Fibroblast of lung (primary cell): ENCODE data around the gene INPP4A. TPM values are rescaled to one million over a fixed set of nuclear protein-coding genes. Genes with fewer than 3 reads are reported as not detected.

ENCODE experiments used
- DNase-seq, 2 donors: peaks; one replicate each; pipeline versions ENCODE4 v3.0.0 to v3.0.0-alpha.2; 2010; ENCODE audit warnings: low read depth in 2 of 2
- H2AFZ ChIP-seq: 2 replicates; pipeline ENCODE4 v1.5.1; 2012; ENCODE audit warnings: low read length, control low read depth, inconsistent platforms
- H3K27ac ChIP-seq: 2 replicates; pipeline ENCODE4 v1.5.1; 2011; ENCODE audit warnings: low read length, control low read depth; ENCODE audit not compliant: insufficient read depth
- H3K27me3 ChIP-seq: 2 replicates; pipeline ENCODE4 v1.5.1; 2011; ENCODE audit warnings: mild to moderate bottlenecking, low read length; ENCODE audit not compliant: control insufficient read depth, insufficient read depth
- H3K36me3 ChIP-seq: 2 replicates; pipeline ENCODE4 v1.5.1; 2011; ENCODE audit warnings: low read length; ENCODE audit not compliant: control insufficient read depth, insufficient read depth
- H3K4me1 ChIP-seq: 2 replicates; pipeline ENCODE4 v1.5.1; 2011; ENCODE audit warnings: low read length; ENCODE audit not compliant: control insufficient read depth, insufficient read depth; ENCODE audit errors: extremely low read depth
- H3K4me2 ChIP-seq: 2 replicates; pipeline ENCODE4 v1.5.1; 2011; ENCODE audit warnings: low read length, control low read depth; ENCODE audit not compliant: insufficient read depth; ENCODE audit errors: extremely low read depth
- H3K4me3 ChIP-seq, 4 experiments: fragments of 200-600 bp in 1 of 4; sonication (generic) in 1 of 4; replicated peaks in 1 of 4; 2 replicates each; pipeline ENCODE4 v1.5.1; 2011 to 2016; ENCODE audit warnings: low read length in 4 of 4, low read depth in 3 of 4, mild to moderate bottlenecking in 3 of 4, control low read depth in 2 of 4, inconsistent platforms in 1 of 4, mixed read lengths in 1 of 4; ENCODE audit not compliant: insufficient read depth in 1 of 4; ENCODE audit errors: control extremely low read depth in 1 of 4
- H3K79me2 ChIP-seq: 2 replicates; pipeline ENCODE4 v1.5.1; 2012; ENCODE audit warnings: mild to moderate bottlenecking, low read length, inconsistent platforms; ENCODE audit not compliant: control insufficient read depth, insufficient read depth
- H3K9ac ChIP-seq: 2 replicates; pipeline ENCODE4 v1.5.1; 2011; ENCODE audit warnings: mild to moderate bottlenecking, low read length, control low read depth; ENCODE audit not compliant: insufficient read depth
- H3K9me3 ChIP-seq: 2 replicates; pipeline ENCODE4 v1.5.1; 2012; ENCODE audit warnings: low read depth, low read length; ENCODE audit not compliant: control insufficient read depth, insufficient read depth
- H4K20me1 ChIP-seq: 2 replicates; pipeline ENCODE4 v1.5.1; 2011; ENCODE audit warnings: low read length; ENCODE audit not compliant: control insufficient read depth, insufficient read depth; ENCODE audit errors: extremely low read depth
- EZH2 ChIP-seq: IDR thresholded peaks from 2 replicates; pipeline ENCODE4 v1.5.1; 2012; ENCODE audit warnings: low read length, control low read depth, mild to moderate bottlenecking; ENCODE audit errors: missing control alignments
- polyA plus RNA-seq, 2 donors: library from polyadenylated mRNA; depleted of rRNA in 1 of 2; stranded (reverse) in 1 of 2; unstranded in 1 of 2; fragments of >200 nt; gene quantifications; 2 replicates each; pipeline ENCODE4 v1.2.1, GENCODE V29; 2011 to 2012; ENCODE audit warnings: missing spikeins in 1 of 2
- total RNA-seq: library from RNA; depleted of rRNA; stranded (reverse); fragments of >200 nt; gene quantifications from 2 replicates; pipeline ENCODE4 v1.2.1, GENCODE V29; 2014
- TF ChIP-seq, protein P1 (sequence below), 2 donors: IDR thresholded peaks in 1 of 2; conservative IDR thresholded peaks in 1 of 2; 1 replicate in 1 of 2; 2 replicates in 1 of 2; pipeline ENCODE4 v1.5.1; 2011 to 2012; ENCODE audit warnings: low read length in 2 of 2, control low read depth in 1 of 2, inconsistent platforms in 1 of 2, low read depth in 1 of 2, mild to moderate bottlenecking in 1 of 2

The INPP4A gene
- total and polyA plus RNA-seq, 2 donors (not counting 1 experiment from before 2014, with no cell fraction given): 10.2 to 26.1 TPM

DNA sequence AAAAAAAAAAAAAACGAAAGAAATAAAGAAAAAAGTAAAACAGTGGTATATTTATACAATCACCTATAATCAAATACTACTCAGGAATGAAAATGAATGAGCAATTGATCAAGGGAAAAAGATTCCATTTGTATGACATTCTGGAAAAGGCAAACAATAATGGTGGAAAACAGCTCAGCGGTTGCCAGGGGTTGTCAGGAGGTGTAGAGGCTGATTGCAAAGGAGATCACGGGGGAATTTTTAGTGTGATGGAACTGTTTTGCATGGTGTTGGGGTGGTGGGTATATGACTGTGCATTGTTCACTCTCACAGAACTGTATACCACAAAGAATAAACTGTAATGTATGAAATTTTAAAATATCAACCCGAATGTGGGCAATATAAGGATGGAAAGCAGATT lies 45.5 kb upstream of the INPP4A start:
- H2AFZ ChIP-seq: no peak overlapping the region
- no peaks in the 10 kb centered on the region for H3K36me3 ChIP-seq
- H3K9me3 ChIP-seq: no peaks in the 10 kb centered on the region
- H3K4me3 ChIP-seq: no peak overlapping the region
- H4K20me1 ChIP-seq: no peaks in the 10 kb centered on the region
- no peak overlapping the region for H3K9ac ChIP-seq
- peaks cover 3% of the 10 kb centered on the region for H3K27me3 ChIP-seq
- H3K4me2 ChIP-seq: no peak overlapping the region
- H3K79me2 ChIP-seq: no peaks in the 10 kb centered on the region
- TF ChIP-seq EZH2: no peak
- TF ChIP-seq, protein P1, sequence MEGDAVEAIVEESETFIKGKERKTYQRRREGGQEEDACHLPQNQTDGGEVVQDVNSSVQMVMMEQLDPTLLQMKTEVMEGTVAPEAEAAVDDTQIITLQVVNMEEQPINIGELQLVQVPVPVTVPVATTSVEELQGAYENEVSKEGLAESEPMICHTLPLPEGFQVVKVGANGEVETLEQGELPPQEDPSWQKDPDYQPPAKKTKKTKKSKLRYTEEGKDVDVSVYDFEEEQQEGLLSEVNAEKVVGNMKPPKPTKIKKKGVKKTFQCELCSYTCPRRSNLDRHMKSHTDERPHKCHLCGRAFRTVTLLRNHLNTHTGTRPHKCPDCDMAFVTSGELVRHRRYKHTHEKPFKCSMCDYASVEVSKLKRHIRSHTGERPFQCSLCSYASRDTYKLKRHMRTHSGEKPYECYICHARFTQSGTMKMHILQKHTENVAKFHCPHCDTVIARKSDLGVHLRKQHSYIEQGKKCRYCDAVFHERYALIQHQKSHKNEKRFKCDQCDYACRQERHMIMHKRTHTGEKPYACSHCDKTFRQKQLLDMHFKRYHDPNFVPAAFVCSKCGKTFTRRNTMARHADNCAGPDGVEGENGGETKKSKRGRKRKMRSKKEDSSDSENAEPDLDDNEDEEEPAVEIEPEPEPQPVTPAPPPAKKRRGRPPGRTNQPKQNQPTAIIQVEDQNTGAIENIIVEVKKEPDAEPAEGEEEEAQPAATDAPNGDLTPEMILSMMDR (conservative IDR thresholded peaks at IDR 0.05 in 1 of 2, IDR thresholded peaks at IDR 0.05 in 1 of 2; ENCODE audit: low read depth in 1 of 2, low read length in 2 of 2): no peak
- DNase-seq: no peak
- no peaks in the 10 kb centered on the region for H3K4me1 ChIP-seq
- no peak overlapping the region for H3K27ac ChIP-seq

DNA sequence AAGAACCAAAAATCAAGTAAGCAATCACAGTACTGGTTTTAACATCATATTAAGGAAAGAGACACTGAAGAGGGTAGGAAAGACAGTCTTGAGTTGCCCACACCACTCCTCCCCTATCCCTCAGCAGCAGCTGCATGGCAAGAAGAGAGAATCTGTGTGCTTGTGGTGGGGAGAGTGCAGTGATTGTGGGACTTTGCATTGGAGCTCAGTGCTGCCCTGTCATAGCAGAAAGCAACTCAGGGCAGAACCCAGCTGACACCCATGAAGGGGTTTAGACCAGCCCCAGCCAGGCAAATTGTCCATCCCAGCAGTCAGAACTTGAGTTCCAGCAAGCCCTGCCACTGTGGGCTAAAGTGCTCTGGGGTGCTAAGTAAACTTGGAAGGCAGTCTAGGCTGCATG lies 40.8 kb upstream of the INPP4A start:
- Histone ChIP-seq H2AFZ (no peak overlapping the region), H3K9me3 (no peaks in the 10 kb centered on the region), H3K79me2 (no peaks in the 10 kb centered on the region), H4K20me1 (no peaks in the 10 kb centered on the region), H3K27me3 (peaks cover 7% of the 10 kb centered on the region), H3K9ac (no peak overlapping the region), H3K4me3 (no peak overlapping the region), H3K27ac (no peak overlapping the region), H3K4me1 (no peaks in the 10 kb centered on the region), H3K36me3 (no peaks in the 10 kb centered on the region), H3K4me2 (no peak overlapping the region)
- no peak for DNase-seq
- TF ChIP-seq, protein P1 (conservative IDR thresholded peaks at IDR 0.05 in 1 of 2, IDR thresholded peaks at IDR 0.05 in 1 of 2; ENCODE audit: low read depth in 1 of 2, low read length in 2 of 2): no peak
- no peak for TF ChIP-seq EZH2

DNA sequence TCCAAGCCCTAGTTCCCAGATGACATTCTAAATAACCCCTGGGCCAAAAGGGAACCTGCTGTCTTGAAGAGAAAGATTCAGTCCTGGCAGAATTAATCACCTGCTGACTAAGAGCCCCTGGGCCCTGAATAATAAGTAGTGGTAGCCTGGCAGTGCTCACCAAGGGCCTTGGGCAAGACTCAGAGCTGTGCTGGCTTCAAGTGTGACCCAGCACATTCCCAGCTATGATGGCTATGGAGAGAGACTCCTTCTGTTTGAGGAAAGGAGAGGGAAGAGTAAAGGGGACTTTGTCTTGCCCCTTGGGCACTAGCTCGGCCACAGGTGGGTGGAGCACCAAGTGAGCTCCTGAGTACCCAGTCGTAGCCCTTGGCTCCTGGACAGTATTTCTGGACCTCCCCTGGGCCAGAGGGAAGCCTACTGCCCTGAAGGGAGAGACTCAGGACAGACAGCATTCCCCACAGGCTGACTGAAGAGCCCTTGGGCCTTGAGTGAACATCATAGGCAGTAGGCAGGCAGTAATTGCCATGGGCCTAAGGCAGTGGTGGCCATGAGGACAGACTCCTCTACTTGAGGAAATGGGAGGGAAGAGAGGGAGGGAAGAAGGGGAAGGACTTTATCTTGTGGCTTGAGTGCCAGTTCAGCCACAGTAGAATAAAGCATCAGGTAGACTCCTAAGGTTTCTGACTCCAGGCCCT lies 40.0 kb upstream of the INPP4A start:
- Histone ChIP-seq H3K9me3 (no peaks in the 10 kb centered on the region), H3K79me2 (no peaks in the 10 kb centered on the region), H4K20me1 (no peaks in the 10 kb centered on the region), H3K9ac (no peak overlapping the region), H3K27me3 (peaks cover 7% of the 10 kb centered on the region), H2AFZ (no peak overlapping the region), H3K4me1 (no peaks in the 10 kb centered on the region), H3K4me2 (no peak overlapping the region), H3K4me3 (no peak overlapping the region), H3K36me3 (no peaks in the 10 kb centered on the region), H3K27ac (no peak overlapping the region)
- no peak for DNase-seq
- TF ChIP-seq, protein P1 (conservative IDR thresholded peaks at IDR 0.05 in 1 of 2, IDR thresholded peaks at IDR 0.05 in 1 of 2; ENCODE audit: low read depth in 1 of 2, low read length in 2 of 2): no peak
- no peak for TF ChIP-seq EZH2
